Measurements from ENCODE around the gene DRP2.

DNA sequence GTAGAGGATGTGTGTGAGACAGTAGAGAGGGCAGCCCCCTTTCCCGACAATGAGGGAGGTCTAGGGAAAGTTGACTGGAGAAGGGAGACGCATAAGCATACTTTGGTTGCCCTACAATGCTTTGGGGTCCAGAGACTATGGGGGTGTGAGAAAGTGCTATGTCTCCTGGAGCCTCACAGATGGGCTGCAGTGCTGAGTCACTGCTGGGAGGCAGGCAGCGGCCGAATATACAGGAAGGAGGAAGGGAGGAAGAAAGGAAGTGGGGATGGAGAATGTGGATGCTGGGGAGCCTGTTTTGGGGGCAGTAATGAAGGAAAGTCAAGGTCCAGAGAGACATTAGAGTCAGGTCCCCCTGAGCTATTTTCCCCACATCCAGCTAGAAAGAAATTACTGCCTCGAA, 12.7 kb downstream of the DRP2 start:
- TF ChIP-seq CTCF (IDR thresholded peaks at IDR 0.05) (no peak), POLR2A (IDR thresholded peaks at IDR 0.05) (no peak)
